CD4-positive, alpha-beta T cell treated with Interleukin-4 for 4 hours (primary cell): Measurements from ENCODE around the gene DOCK2.

Experiments
- DNase-seq: peaks from one replicate; pipeline ENCODE4 v3.0.0-alpha.2; 2020

Gene DOCK2

DNA sequence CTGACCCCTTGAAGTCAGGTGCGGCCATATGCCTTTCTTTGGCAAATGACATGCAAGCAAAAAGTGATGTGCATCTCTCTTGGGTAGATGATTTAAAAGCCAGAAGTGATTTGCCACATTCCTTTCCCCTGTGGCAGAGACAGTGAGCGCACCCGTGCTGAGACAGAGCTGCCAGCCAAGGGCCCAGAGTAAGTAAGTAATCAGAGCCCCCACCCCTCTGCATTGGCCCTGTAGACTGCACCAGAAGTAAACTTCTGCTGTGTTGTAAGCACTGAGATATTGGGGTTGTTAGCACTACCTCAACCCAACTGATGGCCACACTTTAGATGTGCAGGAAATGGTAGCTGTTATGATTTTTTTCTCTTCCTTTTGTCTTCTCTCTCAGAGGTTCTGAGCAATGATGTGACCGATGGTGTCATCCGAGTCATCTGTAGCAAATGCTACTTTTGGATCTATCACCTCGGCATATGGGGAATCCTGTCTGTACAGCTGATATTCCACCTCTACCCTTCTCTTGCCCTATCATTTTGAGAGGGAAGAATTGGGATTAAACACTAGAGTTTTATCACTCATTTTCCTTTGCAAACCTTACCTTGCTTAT, 58.0 kb downstream of the DOCK2 start:
- no peak for DNase-seq

DNA sequence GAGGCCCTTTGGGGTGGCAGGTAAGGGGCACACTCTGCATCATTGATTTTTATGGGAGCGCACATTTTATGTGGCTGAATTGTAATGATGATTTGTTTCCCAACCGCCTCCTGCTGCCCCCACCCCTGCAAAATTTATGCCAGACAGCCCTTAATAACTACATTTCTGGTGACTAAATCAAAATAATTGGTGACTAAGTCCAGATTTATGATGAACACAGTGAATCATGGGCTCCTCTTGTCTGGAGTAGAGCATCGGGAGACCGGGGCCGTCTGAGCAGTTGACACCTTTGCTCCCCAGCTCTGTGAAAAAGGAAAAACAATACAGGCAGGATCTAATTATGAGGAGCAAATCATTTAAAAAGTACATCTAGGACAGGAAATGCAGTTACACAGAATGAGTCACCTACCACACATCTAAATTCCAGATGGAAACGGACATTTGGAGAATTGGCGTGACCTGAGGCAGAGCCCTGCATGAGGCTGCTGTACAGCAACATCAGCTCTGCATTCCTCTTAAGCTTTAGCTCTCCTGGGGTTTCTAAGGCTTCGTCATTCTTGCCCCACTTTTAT, 58.9 kb downstream of the DOCK2 start:
- DNase-seq: no peak

DNA sequence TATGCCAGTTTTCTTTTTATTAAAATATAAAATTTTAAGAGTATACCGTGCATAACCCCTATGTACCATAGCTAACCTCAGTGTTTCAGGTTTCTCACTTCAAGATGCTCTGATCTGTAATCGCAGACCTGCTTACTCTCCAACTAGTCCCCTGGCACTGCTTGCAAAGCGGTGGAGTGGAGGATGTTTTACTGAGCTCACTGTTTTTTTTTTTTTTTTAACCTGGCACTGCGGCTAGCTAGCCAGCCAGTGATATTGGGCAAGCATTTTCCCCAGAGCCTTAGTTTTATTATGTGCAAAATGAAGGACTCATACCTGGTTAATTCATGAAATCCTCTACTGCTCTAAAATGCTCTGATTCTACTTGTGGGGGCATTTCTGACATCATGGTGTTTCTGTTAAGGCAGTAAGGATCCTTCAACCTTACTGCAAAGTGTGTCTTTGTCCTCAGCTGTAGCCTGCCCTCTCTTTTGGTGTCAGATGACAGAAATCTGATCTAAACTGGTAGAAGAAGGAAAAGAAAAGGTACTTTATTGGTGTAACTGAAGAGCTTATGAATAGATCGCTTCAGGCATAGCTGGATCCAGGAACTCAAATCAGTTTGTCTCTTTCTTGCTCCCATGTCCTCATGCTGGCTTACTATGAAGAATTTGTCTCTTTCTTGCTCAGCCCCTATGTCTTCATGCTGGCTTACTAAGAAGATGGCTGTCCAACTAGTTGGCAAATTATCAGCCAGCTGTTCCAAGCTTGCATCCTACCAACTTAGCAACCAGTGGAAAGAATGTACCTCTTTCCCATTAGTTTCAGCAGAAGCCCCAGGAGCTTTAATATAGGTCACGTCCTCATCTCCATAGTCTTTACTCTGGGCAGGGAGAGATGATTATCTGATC, 59.8 kb downstream of the DOCK2 start:
- DNase-seq: no peak

DNA sequence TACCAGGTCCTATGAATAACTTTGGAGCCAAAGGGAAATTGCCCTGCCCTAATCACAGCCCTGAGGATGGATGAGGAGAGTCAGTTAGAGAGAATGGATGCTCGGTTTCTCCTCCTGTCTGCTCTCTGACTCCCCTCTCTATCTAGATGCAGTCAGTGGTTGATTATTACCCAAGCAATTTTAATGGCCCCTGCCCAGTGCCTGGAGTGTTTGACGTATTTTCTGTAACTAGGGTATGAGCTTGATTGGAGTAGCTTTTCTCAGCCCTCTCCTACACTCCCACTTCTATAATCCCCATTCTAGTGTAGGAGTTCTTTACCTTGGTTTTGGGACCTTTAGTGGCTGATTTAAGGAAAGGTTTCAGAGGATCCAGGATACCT, 60.4 kb downstream of the DOCK2 start:
- no peak for DNase-seq

DNA sequence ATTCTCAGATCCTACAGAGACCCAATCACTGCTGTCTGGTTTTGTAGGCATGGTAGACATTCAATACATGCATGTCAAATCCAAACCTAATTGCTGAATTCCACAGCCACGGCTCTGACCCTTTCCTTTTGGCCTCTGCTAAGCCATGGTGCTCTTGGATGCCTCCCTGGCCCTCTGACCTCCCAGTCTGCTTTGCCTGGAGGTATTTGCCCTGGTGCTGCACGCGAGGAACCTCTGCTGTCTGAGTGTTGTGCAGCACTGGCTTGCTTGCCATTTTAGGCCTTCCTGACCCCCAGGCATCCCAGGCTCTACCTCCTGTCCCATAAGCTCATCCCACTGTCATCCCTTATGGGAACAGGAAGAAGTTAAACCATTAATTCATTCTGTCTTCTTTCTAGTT, 60.9 kb downstream of the DOCK2 start:
- no peak for DNase-seq

DNA sequence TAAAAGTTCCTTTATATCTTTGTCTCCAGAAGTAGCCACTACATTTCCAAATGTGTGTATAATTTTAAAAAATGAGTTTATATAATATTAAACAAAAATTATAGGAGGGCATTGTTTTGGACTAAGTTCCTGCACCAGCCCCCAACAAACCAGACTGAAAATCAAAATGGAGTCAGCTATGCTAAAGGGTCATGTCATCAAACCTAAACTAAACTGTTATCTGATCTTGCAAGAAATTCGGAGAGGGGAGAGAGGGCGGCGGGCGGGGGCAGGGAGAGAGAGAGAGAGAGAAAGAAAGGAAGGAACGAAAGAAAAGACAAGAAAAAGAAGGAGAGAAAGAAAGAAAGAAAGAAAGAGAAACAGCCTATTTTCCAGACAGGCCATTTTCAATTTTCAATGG, 63.5 kb downstream of the DOCK2 start:
- DNase-seq: no peak

DNA sequence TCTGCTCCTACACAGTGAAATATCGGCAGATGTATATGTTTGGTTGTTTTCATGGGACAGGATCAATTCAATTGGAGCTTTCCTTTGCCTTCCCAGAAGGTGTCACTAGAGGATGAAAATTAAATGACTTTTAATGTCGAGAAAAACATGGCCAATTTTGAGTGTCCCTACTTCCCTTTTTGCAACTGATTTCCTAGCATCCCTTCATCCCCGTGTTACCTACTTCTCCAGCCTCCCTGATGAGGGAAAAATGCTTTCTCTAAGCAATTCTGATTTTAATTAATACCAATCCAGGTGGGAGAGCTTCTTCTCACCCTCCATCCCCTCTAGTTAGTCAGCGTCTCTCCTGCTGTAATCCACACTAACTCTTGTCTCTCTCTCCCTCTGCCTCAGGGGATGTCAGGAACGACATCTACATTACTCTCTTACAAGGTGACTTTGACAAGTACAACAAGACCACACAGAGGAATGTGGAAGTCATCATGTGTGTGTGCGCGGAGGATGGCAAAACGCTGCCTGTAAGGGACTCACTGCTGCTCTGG, 64.9 kb downstream of the DOCK2 start:
- no peak for DNase-seq

DNA sequence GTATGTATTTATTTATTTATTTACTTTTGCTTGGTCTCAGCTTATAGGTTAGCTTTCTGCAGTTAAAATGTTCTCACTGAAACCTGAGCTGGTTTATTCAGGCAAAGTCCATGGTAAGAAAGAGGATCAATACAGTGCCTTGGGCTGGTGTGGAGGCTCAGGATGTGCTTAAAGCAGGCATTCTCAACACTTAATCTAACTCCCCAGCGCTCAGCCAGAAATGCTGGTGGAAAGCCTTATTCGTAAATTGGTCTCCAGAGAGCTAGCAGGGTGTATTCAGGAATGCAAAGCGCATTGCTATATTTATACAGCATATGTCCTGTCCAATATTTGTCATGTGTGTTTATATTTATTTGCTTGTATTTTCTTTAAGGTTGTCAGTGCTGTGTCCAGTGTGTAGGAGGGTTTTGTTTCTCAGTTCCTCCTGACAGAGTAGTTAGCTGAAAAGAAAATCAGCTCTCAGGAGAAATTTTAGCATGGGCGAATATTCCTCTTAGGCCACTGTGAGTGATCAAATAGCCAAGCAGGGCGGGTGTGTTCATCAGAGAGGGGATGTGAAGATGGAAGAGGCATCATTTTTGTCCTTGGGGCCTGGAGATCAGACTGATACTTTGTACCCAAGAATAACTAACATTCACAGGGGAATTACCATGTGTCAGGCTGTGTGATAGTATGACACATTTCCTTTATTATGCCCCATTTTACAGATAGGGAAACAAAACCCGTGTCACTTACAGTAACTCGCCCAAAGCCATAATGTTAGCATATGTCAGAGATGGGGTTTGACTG, 65.8 kb downstream of the DOCK2 start:
- DNase-seq: no peak

DNA sequence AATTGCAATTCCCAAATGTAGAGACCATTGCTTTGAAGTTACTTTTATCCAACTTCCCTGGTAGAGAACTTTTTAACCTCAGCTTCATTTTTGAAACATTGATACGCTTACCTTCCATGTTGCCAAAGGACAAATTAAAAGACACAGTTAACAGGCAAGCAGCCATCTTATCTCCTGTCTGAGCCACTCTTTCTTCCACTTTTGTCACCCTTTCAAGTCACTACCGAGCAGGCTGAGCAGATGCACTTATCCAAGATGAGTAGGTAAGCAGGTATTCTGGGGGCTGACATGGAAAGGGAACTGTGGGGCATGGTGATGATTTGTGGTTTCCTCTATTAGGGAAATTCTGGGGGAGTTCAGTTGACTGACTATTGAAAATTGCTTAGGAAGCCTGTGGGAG, 66.7 kb downstream of the DOCK2 start:
- DNase-seq: no peak

DNA sequence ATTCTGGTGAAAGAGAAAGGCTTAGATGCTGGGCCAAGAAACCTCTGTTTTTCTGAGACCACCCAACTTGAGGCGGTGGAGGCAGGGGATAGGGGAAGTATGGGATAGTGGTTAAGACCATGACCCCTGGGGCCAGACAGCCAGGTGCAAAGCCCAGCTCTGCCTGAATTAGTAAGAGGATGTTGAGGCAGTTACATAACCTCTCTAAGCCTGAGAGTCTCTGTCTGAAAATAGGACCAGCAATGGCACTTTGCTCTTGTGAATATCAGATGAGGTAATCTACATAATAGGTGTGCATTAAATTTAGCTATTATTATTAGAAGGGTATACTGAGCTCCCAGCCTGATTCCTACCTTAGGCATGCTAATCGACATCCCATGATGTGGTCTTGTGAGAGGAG, 68.2 kb downstream of the DOCK2 start:
- no peak for DNase-seq

DNA sequence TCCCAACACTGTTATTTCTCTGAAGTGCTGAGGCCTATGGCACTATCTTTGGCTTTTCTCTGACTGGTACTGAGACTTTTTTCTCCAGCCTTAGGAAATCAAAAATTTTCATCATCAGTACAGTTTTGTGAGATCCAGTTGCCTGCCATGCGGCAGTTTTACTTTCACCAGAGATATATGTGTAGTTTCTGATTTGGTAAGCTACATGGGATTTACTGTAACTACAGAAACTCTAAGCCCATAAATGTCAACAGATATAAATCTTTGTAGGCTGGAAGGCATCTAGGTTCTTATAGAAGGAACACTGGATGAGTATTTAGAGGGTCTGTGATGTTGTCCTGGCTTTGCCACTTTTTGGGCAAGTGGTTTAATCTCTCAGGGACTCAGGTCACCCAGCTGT, 69.0 kb downstream of the DOCK2 start:
- no peak for DNase-seq

DNA sequence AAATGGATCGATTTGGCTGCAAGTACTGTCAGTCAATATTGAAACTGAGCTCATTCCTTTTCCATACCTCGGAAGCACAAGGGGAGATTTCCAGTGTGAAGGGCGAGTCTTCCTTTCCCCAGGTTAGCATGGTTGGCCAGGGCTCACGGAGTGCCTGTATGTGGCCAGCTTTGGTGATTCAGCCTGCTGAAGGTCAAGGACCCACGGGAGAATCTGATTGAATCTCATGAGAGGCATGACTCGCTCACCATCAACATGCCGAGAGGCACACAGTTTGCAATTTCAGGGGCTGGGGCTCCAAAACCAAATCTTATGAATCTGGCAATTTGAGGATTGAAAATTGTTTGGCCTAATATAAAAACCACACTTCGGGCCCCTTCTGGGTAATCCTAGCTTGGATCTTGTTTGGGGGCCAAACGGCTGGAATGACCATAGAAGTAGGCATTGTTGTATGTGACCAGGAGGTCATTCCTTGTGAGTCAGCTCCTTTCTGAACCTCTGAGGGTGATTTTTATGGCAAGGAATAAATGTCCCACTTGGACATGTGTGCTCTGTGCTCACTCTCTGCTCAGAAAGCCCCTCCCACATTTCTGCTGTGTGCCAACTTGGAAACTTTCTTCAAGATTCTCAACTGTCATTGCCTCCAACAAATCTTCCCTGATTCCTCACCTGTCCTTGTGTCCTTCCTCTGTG, 69.8 kb downstream of the DOCK2 start:
- DNase-seq: no peak

DNA sequence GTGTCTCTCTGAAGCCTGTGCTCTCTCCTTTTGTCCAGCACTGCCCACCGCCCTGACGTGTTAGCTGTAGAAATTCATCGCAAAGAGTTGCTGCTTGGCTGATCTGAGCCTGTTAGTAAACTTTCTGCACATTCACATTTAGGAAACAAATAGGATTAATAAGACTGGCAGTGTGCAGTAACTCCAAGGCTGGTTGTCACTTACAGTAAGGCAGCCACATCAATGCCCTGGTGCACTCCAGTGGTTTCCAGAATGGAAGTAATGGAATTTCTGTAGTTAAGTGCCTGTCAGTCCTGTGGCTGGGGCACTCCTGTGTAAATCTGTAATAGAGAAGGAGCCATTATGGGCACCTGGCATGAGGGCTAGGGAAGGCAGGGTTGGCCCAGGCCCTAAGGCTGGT, 70.6 kb downstream of the DOCK2 start:
- no peak for DNase-seq

DNA sequence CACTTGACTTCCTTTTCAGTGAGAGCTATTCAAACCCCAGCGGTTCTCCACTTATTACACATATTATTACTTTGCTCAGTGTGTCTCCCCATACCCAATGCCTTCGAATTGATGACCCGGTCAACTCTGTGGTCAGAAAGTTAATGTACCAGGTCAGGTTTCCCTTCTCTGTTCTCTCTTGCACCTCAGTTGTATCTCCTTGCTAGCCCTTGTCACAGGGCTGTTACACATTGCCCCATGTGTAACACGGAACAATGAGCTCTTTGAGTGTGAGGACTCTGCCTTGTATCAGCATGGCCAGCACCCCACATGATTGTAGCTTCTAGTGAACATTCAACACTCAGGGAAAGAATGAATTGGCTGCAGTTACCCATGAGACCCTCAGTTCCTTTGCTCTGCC, 73.6 kb downstream of the DOCK2 start:
- DNase-seq: no peak

DNA sequence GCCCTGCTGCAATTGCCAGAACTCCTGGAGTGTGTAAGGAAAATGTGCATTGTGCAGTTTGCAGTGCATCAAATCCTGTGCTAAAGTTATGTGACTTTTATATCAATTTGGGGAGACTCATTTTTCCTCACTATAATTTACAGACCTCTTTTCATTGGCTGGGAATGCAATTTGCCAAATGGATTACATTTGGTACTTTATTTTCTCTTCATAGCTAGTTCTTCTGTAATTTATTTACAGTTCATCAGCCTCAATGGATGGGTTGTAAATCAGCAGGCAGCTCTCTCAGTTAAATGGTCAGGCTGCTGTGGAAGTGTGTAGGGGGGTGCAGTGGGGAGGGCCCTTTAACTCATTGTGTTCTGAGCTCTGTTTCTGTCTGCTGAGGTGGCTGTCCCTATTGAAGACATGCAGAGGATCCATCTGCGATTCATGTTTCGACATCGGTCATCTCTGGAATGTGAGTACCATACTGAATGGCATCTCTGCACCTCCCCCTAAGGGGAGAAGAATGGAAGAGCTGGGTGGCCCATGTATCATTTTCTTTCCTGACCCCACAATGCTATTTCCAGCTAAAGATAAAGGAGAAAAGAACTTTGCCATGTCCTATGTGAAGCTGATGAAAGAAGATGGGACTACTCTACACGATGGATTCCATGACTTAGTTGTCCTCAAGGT, 74.6 kb downstream of the DOCK2 start:
- no peak for DNase-seq

DNA sequence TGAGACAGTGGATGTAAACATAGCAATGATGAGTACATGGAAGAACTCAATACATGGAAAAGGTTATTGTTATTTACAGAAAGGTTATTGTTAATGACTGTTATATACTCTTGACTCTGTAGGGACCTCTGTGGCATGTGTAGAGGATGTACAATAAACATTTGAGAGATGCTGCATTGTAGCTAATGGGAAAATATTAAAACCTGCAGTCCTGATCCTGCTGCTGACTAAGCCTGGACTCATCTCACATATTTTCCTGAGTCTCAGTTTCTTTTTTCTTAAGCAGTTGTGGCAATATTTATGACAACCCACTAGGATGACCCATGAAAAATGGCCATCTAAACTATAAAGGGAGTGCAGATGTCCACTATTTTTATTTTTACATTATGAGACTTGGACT, 75.4 kb downstream of the DOCK2 start:
- DNase-seq: no peak

DNA sequence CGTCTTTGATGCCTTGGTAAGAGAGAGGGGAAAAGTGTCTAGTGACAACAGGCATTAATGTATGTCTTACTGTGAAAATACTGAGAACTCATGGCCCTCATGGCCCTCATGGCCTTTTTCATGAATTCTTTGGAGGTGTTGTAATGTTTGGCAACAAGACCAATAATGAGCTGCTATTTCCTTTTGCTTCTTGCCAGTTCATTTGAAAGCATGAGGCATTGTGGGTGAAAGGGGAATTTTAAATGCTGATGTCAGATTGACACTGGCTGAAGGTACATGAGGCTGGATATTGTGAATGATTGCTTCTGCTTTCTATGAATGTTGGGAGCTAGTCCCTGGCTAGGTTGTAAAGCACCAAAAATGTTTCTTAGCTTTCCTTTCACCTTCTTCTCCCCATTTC, 79.2 kb downstream of the DOCK2 start:
- no peak for DNase-seq

DNA sequence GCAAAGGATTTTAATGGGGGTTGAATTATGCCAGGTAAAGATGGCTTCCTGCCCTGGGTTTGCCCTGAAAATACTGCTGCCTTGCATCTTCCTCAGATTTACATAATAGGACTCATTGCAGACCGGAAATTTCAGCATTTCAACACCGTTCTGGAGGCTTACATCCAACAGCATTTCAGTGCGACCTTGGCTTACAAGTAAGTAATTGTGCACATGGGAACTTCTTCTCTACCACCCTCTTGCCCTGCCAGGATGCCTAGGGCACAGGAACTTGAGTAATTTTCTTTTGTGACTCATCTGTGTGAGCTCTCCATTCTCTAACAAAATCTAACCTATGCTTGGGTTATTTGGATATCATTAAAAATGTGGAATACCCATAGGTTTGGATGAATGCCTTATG, 80.2 kb downstream of the DOCK2 start:
- no peak for DNase-seq

DNA sequence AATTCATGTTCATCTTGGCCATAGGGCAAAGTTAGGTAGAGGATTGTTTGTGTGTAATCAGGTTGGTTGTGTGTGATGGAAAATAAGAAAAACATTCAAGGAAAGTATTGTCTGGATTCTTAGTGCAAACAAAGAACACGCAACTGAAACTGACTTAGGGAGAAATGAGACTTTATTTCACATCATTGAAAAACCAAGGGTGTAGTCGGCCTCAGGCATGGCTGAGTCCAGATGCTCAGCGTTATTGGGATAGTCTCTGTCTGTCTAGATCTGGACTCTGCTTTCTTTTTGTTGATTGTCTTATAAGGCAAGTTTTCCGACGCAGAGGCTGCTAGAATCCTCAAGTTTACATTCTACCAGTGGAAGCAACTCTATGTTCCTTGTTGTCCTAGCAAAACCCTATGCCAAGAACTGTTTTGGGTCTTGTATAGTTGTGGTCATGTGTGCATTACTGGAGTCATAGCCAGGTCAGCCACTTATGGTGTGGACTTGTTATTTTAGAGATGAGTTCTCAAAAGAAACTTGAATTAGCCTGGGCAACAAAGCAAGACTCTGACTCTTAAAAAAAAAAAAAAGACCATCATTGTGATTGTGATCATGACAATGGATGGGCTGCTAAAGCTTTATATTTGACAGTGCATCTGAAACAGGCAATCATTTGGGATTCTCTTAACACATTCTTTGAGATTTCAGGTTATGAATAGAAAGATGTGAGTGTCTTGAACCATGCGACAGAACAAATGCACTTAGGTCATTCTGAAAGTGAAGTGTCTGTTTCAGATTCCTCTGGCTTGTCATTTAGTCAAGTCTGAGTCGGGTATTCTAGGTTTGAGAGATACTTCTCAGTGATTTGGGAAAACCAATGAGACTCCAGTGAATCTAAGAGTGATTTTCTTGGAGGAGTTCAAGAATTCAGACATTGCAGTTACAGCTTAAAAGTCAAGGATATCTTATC, 82.6 kb downstream of the DOCK2 start:
- DNase-seq: no peak

DNA sequence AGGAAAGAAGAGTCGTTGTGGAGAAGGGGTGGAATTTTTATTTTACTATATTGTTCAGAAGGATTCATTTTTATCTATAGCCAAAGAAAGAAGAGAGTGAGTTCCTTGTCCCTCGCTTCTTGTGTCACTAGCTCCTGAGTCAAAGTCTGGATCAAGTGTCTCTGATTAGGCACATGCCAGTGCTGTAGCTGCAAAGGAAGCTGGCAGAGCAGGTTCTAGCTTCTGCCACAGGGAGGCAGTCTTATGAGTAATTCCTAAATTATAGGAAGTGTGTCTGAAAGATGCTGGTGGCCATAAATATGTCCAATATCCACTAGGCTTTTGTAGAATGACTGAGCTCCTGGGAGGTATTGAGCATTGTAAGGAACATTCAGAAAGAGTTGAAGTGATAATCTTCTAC, 84.7 kb downstream of the DOCK2 start:
- no peak for DNase-seq
